HG03135 (cell line): ENCODE measurements around the gene CNTRL.

Source experiments
- ATAC-seq: cut with Tn5 transposase; IDR thresholded peaks from one replicate; pipeline ENCODE4 v1.9.1; 2021; ENCODE audit warnings: mild to moderate bottlenecking, moderate library complexity; ENCODE audit not compliant: unreplicated experiment

The CNTRL gene

GRCh38 chr9:121198512-121199042, 123.8 kb downstream of the CNTRL start:
- no peak for ATAC-seq

- no peak for ATAC-seq
Observed at GRCh38 chr9:121199921-121200320, 125.2 kb downstream of the CNTRL start.

DNA sequence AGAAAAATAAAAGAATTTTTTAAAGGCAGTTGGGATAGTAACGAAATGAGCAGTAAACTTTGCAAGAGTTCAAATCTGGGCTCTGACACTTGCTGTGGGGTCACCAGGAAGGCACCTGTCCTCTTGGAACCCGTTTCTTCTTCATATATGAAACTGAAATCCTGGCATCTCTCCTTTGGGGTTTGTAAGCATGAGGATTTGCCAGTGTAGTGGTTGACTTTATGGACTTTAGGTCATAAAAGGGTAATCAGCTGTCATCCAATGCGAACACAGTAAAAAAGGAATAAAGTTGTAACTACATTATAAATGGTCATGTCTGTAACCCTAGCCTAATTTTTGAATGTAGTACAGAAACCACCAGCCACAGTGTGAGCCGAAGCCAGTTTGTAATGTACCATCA, 125.6 kb downstream of the CNTRL start:
- ATAC-seq: no peak

DNA sequence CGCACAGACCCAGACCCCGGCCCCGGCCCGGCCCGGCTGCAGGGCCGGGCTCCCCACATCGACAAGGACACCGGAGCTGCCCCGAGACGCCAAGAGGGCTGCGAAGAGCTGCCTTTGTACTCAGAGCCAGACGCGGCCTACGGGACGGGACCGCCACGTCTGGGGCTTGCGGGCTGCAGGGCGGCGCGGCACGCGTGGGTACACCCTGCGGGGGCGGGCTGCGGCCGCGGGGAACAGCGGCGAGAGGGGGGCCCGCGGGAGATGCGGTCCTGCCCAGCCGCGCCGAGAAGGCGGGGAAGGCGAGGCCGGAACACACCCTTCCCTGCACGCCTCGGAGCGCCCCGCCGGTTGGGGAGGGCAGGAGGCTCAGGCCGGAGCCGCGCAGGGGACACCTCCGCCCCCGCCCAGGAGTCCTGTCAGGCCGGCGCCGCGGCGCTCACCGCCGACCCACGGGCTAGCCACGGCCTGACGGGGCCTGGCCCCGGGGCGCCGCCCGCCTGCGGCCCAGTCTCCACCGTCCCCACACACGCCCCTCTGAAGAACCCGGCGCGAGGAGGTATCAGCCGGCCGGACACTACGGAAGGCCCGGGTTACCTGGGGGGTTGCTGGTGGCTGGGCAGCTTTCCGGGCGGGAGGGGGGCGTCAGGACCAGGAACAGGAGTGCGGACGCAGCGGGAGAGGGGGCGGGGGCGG, 126.4 kb downstream of the CNTRL start:
- peak; percentile 27 for ATAC-seq

DNA sequence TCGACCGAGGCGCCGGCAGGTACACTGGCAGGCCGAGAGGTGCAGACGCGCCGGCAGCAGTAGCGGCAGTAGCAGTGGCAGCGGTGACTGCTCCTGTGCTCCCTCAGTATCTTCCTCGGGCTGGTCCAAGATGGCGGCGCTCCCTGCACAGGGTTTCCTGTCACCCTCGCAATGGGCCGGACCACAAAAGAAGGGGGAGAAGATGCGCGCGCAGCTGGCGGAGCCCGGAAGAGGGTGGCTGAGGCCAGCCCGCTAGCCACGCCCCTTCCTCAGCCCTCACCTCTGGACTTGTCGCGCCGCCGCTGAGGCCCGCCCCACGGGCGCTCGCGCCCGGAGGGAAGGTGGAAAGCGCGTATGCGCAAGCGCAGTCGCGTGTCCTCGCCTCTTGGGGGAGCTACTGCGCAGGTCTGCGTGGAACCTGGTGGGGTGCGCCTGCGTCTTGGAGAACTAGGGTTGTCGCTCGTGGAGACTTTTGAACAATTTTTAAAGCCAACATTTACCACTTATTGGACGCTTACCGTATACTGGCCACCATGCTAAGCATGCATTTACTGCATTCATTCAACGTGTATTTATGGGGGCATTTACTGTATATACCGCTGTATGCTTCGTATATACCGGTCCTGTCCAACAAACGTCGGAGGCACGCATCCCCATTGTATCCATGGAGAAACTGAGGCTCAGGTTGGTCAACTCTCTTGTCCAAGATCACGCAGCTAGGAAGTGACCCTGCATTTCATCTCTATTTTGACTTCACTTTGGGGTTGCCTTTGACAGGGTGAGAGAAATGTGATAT, 127.2 kb downstream of the CNTRL start, which contains the start of gene RAB14:
Gene RAB14, minus strand, starts transcription at position 132 of the 796 bp plus-strand sequence. CDS start 8,457 bp downstream, outside the sequence.
- ATAC-seq: peak; percentile 86

- ATAC-seq: no peak
Observed at GRCh38 chr9:121204121-121204520, 129.4 kb downstream of the CNTRL start.

- no peak for ATAC-seq
Observed at GRCh38 chr9:121204611-121205010, 129.9 kb downstream of the CNTRL start.

- ATAC-seq: peak; percentile 17
Observed at GRCh38 chr9:121206516-121207370, 132.0 kb downstream of the CNTRL start.

- peak; percentile 88 for ATAC-seq
Observed at GRCh38 chr9:121207371-121207940, 132.7 kb downstream of the CNTRL start.

DNA sequence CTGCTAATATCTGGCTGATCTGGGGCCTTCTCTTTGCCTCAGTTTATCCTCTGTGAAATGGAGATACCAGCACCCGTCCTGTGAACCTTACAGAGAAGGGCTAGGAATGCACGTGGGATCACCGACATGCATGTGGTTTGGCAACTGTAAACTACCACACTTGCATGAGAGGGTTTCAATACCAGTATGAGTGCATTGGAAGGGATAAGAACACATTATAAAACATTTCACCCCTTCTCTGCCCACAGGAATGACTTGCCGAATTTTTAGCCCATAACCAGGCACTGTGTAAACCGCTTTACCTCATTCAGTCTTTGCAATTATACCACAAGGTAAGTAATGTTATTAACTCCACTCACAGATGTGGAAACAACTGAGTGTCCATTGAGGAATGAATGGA, 135.8 kb downstream of the CNTRL start:
- no peak for ATAC-seq

- no peak for ATAC-seq
Observed at GRCh38 chr9:121213136-121213806, 138.5 kb downstream of the CNTRL start.

GRCh38 chr9:121214005-121214404, 139.2 kb downstream of the CNTRL start:
- no peak for ATAC-seq

DNA sequence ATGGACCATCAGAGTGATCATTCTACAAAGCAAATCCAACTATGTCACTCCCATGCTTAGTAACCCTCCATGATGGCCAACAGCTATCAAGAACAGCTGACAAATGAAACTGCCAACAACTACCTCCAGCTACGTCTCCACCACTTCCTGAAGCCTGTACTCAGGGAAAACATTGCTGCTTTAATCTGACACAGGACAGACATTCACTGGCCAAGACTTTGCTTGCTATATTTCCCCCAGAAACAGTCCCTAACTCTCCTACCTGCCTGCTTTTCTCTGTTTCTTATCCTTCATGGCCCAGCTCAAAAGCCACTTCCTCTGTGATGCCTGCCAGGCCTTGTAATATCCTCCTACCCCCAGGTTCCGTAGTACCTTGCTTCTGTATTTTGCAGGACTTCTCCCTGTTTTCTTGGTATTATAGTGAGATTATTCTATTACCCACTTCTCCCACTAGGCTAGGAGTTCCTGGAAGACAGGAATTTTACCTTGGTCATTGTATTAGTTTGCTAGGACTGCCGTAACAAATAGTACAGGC, 141.6 kb downstream of the CNTRL start:
- ATAC-seq: no peak

DNA sequence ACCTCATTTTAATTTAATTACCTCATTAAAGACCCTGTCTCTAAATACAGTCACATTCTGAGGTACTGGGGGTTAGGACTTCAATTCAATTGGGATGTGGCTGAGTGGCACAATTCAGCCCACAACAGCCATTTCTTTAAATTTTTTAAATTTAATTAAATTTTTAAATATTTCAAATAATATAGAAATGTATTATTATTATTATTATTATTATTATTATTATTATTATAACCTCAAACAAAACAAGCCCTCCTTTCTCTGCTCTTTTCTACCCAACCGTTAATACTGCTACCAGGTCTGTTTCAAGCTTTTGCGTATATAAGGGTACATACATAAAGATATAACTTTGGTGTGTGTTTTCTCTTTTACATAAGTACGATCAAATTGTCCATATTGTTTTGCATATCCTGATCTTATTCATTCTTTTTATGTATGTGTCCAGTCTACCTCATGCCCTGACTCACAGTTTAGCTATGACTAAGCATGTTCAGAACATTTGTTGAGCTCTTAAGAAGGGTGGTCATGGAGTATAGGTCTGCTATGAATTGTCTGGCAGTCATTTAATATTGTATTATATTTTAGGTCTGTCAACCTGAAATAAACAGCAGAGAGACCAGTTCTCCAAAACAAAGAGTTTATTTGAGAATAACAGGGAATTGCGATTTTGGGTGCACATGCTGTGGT, 143.0 kb downstream of the CNTRL start:
- ATAC-seq: peak; percentile 61

- no peak for ATAC-seq
Observed at GRCh38 chr9:121218357-121219027, 143.7 kb downstream of the CNTRL start.

GRCh38 chr9:121219530-121219929, 144.8 kb downstream of the CNTRL start:
- ATAC-seq: no peak

DNA sequence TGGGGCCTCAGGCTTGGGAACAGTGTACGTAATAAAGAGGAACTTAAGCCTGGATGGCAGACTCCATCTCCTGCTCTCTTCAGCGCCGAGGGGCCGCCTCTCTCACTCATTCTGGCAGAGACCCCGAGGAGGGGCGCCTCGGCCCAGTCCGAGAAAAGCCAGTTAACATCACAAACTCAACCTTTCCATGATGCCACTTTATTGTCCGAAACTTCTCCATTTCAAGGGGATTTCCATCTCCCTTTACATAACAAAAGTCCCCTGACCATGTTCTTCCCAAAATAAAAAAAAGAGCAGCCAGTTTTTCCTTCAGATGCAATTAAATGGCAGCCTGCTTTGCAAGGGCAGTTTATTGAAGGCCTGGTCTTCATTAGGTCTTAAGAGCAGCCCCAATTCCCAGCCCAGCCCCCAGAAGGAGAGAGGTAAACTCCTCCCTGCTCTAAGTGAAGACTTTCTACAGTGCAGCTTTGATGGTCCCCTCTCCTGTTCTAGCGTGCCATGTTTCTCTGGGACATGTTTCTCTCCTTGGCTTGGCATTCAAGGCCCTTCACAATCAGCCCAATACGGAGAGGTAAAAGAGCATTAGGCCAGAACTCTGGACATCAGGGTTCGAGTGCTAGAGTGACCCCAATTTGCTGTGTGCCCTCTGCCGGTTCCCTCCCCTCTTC, 146.4 kb downstream of the CNTRL start:
- no peak for ATAC-seq

DNA sequence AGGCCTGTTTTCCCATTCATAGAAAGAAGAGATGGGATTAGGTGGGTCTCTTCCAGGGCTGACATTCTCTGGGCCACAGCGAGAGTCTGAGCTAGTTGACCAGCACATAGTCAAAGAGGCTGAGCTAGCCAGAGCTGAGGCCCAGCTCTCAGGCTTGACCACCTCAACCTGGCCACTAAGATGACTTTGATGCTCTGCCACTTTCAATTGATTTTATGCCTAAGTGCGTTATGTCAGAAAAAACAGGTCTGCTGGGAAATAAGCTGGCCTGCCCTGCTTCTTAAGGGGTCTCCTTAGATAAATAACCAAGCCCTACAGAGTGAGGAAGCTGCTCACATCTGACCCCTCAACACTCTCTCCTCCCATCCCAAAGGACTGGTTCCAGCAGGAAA, 146.9 kb downstream of the CNTRL start:
- ATAC-seq: no peak
